ENCODE measurements around the gene ZNF705A.
"Not testable (repeated sequence)": the region's sequence is repeated elsewhere in the genome, so short reads cannot be mapped to it uniquely, and the experiment has no call there.

Gene ZNF705A

DNA sequence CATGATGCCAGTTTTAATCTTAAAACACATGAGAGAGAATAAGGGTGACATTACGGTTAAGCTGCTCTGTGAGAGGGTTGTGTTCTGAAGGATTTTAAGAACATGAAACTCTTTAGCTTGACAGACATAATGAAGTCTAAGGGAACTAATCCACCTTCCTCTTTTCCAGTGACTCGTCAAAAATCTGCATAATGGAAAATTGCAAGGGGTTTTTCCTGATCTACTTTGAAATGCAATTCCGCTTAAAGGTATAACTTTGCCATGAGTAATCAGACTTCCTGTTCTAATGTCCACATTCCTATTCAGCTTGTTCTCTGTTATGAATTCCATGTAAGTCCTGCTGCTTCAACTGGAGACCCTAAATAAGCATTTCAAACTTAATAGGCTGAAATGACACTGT is at the start of gene ZNF705A:
Gene ZNF705A (plus strand): TSS at position 171 of the 400 bp plus-strand sequence. CDS start 15,611 bp downstream, outside the sequence.
- DNase-seq (ENCODE audit: low read depth), result peak; percentile 70

DNA sequence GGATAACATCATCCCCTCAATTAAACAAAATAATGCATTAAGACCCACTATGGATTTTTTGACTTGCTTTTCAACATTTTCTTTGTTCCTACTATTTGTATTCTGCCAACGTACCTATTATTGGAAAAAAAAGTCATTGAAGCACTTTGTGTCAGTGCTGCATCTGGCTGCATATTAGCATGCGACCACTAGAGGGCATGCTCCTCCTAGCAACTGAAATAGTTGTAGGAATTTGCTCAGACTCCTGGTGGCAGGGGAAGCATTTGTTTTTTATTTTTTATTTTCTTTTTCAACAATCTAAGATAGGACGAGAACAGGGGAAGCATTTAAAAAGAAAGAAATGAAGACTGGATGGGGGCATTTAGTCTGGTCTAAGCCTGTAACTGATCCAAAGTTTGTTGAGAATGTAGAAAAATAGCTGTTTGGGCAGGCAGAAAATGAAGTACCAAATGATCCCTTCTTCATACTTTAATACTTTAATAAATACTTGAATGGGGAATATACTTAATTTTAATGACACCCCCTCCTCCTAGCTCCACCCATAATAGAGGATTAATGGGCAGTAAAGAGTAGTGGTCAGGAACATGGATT is 47.9 kb upstream of the ZNF705A start:
- DNase-seq (ENCODE audit: low read depth), result peak; percentile 47

DNA sequence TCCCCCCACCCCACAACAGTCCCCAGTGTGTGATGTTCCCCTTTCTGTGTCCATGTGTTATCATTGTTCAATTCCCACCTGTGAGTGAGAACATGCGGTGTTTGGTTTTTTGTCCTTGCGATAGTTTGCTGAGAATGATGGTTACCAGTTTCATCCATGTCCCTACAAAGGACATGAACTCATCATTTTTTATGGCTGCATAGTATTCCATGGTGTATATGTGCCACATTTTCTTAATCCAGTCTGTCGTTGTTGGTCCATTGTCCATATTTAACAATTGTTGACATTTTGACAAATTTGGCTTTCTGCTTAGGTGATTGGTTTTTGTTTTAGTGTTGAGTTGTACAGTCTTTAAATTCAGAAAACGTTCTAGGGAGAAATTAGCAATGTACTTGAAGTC is 43.7 kb upstream of the ZNF705A start:
- not testable (repeated sequence) for DNase-seq (ENCODE audit: low read depth)

DNA sequence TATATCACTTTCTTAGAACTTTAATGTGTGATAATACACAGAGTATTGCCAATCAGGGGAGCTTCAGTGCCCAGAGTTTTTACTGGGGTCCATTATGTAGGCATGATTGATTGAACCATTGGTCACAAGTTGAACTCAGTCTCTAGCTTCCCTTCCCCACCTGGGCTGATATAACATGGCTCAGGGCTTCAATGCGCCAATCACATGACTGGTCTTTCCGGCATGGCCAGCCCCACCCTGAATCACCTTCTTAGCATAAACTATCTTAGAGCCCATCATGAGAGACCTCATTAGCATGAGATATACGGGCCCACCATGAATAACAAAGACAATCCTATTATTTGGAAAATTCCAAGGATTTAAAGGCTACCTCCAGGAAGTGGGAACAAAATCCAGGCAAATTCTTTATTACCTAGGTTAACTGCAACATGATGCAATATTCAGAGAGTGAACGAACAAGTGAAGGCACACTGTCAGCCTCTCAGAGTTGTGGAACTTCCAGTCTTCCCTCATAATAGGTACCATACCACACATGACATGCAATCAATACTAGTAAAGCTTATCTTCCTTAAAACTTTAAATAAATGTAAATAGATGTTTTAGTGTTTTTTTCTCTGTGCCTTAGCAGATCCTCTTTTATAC is 36.6 kb upstream of the ZNF705A start:
- no peak for DNase-seq (ENCODE audit: low read depth)

DNA sequence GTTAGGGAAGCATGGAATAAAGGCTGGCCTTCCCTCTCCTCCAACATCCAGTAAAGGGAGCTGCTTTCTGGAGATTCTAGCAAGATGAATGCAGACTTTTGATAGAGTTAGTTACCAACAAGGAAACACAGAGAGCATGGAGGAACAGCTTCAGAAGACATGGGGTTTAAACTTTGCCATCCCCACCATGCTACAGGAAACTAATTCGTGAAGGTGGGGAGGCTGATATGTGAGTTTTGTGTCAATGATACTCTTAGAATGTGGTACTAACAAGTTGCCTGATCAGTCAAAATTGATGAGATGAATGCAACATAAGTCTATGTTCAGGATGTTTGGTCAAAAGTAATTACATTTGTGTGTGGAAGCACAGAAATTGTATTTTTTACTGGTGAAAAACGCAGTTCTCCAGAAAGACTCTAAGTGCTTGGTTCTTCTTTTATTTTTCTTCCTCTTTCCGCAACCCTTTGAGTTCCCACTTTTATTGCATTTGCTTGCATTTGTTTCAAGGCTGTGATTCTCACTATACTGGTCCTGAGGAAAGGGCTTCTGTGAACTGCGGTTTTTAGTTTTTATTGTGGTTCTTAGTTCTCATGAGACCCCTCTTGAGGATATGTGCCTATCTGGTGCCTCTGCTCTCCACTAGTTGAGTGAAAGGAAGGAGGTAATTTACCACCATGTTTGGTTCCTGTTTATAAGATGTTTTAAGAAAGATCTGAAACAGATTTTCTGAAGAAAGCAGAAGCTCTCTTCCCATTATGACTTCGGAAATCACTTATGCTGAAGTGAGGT is 33.5 kb upstream of the ZNF705A start, which contains the start of gene CLEC4A:
Gene CLEC4A (plus strand): TSS at position 494 of the 789 bp plus-strand sequence. CDS start 262 bp downstream, at position 756.
- DNase-seq (ENCODE audit: low read depth), result no peak

DNA sequence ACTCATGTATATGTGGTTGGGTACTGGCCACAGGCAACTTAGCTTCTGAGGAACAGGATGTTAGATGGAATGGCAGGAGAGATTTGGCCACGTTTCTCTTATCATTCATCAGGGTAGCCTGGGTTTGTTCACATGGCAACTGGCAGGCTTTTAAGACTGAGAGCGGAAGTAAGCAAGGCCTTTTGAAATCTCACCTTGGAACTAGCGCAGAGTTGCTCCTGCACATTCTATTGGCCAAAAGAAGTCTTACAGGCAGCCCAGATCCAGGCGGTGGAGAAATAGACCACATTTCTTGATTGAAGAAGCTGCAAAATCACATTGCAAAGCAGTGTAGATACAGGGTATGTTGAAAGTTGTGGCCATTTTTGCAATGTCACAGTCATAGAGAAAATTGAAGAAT is 29.7 kb upstream of the ZNF705A start:
- no peak for DNase-seq (ENCODE audit: low read depth)

DNA sequence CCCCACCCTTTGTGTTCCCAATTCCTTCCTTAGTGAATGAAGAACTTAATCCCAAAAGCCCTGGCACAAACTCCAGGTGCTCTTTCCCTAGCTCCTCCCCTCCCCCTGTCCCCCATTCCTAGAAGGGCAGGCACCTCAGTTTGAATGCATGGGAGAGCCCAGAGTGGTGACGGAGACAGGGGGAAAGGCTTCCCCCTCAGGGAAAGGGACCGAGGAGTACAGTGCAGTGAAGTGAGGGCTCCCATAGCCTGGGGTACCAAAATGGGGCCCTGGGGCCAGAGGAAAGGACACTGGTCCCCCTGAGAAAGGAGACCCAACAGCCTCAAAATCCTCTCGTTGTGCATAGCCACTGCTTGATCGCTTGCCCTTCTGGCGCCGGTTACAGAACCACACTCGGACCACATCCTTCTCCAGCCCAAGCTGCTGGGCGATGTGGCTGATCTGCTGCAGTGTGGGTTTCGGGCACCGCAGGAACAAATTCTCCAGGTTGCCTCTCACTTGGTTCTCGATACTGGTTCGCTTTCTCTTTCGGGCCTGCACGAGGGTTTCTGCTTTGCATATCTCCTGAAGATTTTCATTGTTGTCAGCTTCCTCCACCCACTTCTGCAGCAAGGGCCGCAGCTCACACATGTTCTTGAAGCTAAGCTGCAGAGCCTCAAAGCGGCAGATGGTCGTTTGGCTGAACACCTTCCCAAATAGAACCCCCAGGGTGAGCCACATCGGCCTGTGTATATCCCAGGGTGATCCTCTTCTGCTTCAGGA is 23.0 kb upstream of the ZNF705A start:
- not testable (repeated sequence) for DNase-seq (ENCODE audit: low read depth)

DNA sequence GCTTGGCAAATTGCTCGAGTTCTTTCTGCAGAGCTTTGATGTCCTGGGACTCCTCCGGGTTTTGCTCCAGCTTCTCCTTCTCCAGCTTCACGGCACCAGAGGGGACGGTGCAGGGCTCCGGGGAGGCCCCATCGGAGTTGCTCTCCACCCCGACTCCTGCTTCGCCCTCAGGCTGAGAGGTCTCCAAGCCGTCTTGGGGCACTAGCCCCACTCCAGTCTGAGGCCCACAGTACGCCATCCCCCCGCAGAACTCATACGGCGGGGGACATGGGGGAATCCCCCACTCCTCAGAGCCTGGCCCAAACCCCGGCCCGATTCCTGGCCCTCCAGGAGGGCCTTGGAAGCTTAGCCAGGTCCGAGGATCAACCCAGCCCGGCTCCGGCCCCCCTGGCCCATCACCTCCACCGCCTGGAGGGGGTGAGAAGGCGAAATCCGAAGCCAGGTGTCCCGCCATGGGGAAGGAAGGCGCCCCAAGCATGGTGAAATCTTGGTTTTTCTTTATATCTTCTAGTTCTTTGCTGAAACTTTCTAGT is 22.4 kb upstream of the ZNF705A start:
- DNase-seq (ENCODE audit: low read depth), result not testable (repeated sequence)

DNA sequence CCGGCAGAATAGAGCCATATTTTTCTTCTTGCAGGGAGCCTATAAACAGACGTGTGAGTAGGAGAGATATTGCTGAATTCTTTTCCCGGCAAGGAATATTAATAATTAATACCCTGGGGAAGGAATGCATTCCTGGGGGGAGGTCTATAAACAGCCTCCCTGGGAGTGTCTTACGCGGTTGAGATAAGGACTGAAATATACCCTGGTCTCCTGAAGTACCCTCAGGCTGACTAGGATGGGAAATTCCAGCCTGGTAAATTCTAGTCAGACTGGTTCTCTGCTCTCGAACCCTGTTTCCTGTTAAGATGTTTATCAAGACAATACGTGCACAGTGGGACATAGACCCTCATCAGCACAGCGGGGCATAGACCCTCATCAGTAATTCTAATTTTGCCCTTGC is 15.2 kb upstream of the ZNF705A start:
- DNase-seq (ENCODE audit: low read depth), result not testable (repeated sequence)

DNA sequence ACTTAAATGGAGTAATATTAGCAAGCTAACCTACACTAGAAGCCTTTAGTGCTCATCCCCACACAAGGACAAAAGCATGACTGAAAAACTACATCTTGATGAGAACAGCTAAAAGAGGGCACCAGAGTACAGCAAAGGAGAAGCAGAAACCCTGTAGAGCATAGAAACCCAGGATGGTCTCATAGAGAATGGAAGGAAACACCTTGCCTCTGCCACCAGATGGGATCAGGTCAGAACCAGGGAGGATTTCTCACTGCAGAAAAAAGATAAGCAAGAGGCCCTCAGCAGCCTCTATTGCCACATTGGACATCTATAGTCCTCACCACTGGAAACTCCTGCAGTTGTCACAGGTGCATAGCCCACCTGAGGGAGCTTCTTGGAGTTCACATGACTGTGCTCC is 13.6 kb upstream of the ZNF705A start:
- no peak for DNase-seq (ENCODE audit: low read depth)

DNA sequence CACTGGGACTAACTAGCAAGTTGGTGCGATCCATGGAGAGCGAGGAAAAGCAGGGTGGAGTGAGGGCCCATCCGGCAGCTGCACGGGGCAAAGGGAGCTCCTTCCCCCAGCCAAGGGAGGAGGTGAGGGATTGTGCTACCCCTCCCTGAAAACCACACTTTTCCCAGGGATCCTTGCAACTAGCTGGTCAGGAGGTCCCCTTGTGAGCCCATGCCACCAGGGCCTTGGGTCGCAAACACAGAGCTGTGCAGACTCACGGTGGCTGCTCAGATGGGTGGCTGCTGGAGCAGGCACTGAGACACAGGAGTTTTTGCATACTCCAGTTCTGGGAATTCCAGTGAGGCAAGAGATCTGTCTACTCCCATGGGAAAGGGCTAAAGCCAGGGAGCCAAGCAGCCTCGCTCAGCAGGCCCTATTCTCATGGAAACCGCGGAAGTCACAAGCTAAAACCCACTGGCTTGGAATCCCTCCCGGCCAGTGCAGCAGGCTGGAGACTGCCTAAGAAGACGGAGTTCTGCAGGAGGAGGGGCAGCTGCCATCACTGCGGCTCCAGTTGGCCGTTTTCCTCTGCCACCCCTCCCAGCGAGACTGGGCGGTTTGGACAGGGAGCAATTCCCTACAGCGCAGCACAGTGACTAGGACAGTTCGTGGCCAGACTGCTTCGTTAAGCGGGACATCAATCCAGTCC is 10.9 kb upstream of the ZNF705A start:
- DNase-seq (ENCODE audit: low read depth), result peak; percentile 11

DNA sequence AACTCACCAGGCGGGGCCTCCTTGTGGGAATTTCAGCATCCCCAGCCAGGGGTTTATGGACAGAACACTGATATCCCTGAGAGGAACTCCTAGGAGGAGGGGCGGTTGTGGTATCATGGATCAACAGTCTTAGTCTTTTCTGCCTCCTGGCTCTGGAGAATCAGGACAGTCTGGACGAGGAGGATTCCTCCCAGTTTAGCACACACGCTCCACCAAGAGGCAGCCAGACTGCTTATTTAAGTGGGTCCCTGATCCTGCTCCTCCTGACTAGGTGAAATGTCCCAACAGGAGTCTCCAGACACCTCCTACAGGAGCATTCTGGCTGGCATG is 10.4 kb upstream of the ZNF705A start:
- DNase-seq (ENCODE audit: low read depth), result no peak

DNA sequence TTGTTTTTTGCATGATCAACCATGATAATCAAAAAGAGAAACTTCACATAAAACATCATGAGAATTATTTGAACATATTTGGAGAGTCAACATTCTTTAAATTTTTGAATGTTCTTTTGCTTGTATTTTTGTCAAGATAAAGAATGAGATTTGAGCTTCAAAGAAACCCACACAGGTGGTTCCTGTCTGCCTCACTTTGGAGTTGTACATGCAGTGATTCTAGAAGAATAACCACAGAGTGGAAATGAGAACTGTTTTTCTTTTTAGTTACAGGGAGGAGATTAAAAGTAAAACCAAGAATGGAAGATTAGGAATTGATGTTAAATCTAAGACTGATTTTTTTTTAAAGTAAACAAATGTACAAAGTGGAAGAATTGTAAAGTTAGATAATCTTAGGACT is 2.3 kb upstream of the ZNF705A start:
- DNase-seq (ENCODE audit: low read depth), result no peak

DNA sequence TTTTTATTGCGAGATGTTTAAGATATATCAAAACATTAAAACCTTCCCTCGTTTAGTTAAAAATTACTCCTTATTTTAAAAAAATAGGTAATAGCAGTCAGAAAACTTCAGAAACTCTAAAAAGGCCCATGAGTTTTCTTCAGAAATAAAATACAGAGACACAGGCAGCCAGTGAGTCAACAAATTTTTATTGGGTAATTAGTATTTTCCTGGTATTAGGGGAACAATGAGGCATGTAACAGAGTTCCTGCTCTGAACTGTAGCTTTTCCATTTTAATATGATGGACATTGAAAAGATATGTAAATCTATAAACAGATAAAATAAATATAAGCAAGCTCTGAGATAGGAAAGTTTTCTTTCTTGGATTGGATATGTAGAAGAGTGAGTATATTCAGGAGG is 399 bp upstream of the ZNF705A start:
- DNase-seq (ENCODE audit: low read depth), result peak; percentile 19

DNA sequence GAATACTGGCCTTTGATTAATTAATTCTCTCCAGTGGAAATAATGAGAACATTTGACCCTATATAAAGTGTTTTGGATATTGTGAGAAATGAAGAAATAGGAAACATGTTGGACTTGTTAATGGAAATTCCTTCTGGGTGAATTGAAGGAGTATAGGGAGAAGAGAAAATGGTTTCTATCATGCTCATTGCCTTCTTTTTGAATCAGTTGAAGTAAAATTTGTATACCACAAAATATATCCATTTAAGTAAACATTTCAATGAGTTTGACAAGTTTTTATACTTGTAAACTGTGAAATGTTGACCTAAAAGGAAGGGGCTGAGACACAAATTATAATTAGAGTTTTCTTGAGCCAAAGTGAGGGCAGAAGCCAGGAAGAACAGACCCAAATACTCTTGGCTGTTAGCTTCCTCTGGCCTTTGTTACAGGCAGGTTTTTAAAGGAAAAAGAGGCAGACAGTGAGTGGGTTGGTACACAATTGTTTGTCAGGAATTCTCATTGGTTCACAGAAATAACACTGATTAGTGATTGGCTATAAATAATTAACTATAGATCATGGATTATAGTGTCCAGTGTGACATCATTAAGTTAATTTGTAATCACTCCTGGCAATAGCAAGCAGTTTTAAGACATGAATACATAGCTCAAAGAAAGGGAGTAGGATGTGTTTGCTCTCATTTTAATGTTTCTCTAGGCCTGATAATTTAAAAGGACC is 826 bp downstream of the ZNF705A start:
- no peak for DNase-seq (ENCODE audit: low read depth)

DNA sequence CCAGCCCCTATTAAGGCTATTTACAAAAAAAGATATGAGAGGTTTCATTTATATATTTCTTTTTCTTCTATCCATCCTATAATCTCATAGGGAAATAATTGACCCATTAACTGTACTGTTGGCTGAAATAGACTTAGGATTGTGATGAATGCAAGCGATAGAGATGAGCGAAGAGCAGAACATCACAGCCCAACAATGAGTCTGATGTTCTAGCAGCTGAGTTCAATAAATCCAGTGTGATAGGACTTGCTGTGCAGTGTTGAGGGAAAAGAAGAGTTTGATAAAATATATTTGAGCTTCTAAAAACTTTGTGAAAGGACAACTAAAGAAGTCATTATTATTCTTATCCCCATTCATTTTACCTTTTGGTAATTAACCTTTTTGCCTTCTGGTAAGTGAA is 16.1 kb downstream of the ZNF705A start:
- DNase-seq (ENCODE audit: low read depth), result not testable (repeated sequence)

DNA sequence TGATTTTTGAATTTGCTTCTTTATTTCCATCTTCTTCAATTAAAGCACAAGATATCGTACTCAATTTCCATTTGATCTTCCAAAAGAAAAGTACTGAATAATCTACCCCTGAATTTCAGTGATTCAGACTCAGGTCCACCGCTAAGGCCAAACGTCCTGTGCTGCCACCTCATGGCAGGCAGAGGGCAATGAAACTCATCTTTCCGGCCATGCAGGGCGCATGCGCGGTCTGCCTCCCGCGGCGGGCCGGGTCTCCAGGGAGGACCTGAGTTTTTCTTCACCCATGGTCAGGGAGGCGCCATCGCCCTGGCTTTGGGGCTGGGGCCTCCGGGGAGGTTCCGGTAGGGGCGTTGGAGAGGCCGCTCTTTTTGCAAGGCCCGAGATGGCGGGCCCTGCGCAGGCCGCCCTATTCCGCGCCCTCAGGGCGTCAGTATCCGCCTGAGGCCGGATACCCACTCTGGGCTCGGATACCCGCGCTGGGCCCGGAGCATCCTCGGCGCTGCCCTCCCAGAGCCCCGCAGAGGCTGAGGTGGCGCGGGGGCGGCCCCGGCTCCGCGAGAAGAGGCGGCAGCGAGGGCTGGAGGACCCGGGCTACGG is 23.3 kb downstream of the ZNF705A start:
- DNase-seq (ENCODE audit: low read depth), result peak; percentile 24

DNA sequence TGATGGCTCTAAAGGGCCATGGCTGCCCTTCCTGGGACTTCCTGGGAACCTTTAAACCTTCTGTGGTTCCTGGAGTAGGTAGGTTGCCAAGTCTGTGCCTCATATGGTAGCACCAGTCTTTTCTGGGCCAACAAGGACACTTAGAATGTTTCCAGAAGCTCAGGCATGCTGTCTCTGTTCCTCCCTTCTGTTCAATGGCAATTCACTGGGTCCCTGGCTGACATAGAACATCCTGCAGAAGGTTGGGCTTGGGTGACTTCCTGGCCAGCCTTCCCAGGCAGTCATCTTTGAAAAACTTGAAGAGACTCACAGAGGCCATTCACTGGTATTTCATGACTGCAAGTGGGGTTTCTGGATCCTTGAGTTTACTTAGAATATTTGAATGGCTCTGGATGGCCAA is 24.5 kb downstream of the ZNF705A start:
- DNase-seq (ENCODE audit: low read depth), result not testable (repeated sequence)

DNA sequence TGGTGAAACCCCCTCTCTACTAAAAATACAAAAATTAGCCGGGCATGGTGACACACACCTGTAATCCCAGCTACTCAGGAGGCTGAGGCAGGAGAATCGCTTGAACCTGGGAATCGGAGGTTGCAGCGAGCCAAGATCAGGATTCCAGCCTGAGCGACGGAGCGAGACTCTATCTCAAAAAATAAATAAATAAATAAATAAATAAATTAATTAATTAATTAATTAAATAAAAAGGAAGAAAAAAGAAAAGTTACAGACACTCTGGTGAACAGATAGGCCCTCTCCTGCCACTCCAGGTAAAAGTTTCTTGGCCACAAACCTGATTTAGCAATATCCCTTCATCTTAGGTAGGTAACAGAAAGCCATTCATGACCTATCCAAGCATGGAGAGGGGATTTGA is 26.1 kb downstream of the ZNF705A start:
- DNase-seq (ENCODE audit: low read depth), result not testable (repeated sequence)

DNA sequence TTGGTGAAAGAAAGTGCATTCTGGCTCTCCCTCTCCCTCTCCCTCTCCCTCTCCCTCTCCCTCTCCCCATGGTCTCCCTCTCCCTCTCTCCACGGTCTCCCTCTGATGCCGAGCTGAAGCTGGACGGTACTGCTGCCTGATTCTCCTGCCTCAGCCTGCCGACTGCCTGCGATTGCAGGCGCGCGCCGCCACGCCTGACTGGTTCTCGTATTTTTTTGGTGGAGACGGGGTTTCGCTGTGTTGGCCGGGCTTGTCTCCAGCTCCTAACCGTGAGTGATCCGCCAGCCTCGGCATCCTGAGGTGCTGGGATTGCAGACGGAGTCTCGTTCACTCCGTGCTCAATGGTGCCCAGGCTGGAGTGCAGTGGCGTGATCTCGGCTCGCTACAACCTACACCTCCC is 26.5 kb downstream of the ZNF705A start:
- not testable (repeated sequence) for DNase-seq (ENCODE audit: low read depth)
